Measurements from ENCODE around the gene DNAJC1. TPM values are rescaled to one million over a fixed set of nuclear protein-coding genes. Genes with fewer than 3 reads are reported as not detected.

DNAJC1 gene
- total and polyA plus RNA-seq, 2 donors (not counting 3 experiments of a cell fraction or from before 2014, with no cell fraction given): 11.2 to 19.7 TPM

DNA sequence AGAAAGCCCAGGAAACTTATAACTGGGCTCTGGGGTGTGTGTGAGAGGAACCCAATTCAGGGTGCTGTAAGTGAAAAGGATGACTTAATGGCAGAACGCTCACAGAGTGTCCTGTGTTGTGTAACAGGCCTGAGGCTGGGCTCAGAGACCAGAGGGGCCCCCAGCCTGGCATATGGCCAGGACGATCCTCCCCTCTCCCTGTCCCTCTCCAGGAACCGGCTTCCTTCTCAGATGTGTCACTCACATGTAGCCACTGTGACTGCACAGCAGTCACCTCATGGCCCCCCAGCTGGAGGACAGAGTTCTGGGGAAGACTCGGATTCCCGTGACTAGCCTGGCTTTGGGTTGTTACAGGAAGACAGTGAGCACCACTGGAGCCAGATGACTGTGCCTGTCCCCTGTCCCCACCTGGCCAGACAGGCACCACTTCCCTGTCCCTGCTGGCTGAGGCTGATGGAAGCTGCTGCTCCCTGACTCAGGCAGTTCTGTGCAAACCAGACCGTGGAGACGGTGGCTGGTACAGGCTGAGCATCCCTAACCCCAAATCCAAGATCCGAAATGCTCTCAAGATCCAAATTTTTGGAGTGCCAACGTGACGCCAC, 249.0 kb downstream of the DNAJC1 start:
- ChIA-PET POLR2A (no interaction called here), CTCF (no interaction called here)

More for the DNA sequence above, 249.0 kb downstream of the DNAJC1 start:
- no peak overlapping the region for H2AFZ ChIP-seq (ENCODE audit: low read depth, low read length)
- H3K79me2 ChIP-seq (ENCODE audit: control insufficient read depth, insufficient read depth, low read length): no peaks in the 10 kb centered on the region
- no TSS peak for BruUV-seq (replicated peaks)
- DNase-seq (ENCODE audit: low read depth, low spot score) (no peak), FAIRE-seq (no peak)
- H4K20me1 ChIP-seq (replicated peaks; ENCODE audit: control insufficient read depth, extremely low read depth, insufficient read depth, low read length): no peaks in the 10 kb centered on the region
- H3K27me3 ChIP-seq (ENCODE audit: control insufficient read depth in 2 of 2, insufficient read depth in 2 of 2, low read length in 2 of 2): no peaks in the 10 kb centered on the region
- TF ChIP-seq GATA2 (IDR thresholded peaks at IDR 0.05; ENCODE audit: insufficient read depth, insufficient read length, low read depth, low read length) (no peak), POLR2AphosphoS5 (IDR thresholded peaks at IDR 0.05; ENCODE audit: insufficient read depth, low read depth, low read length) (no peak), EZH2 (IDR thresholded peaks at IDR 0.05; ENCODE audit: borderline replicate concordance, low read depth, low read length, severe bottlenecking) (no peak), JUN (IDR thresholded peaks at IDR 0.05; ENCODE audit: borderline replicate concordance, insufficient read depth, insufficient read length, low read depth) (no peak), POLR2A (IDR thresholded peaks at IDR 0.05; ENCODE audit: low read depth, low read length) (no peak), FOS (IDR thresholded peaks at IDR 0.05; ENCODE audit: borderline replicate concordance, insufficient read depth, low read length) (no peak), MYC (IDR thresholded peaks at IDR 0.05; ENCODE audit: low read depth, low read length) (no peak)
- TF ChIP-seq, protein P1, sequence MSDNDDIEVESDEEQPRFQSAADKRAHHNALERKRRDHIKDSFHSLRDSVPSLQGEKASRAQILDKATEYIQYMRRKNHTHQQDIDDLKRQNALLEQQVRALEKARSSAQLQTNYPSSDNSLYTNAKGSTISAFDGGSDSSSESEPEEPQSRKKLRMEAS (IDR thresholded peaks at IDR 0.05; ENCODE audit: insufficient read depth, insufficient read length): no peak
- TF ChIP-seq, protein P2, sequence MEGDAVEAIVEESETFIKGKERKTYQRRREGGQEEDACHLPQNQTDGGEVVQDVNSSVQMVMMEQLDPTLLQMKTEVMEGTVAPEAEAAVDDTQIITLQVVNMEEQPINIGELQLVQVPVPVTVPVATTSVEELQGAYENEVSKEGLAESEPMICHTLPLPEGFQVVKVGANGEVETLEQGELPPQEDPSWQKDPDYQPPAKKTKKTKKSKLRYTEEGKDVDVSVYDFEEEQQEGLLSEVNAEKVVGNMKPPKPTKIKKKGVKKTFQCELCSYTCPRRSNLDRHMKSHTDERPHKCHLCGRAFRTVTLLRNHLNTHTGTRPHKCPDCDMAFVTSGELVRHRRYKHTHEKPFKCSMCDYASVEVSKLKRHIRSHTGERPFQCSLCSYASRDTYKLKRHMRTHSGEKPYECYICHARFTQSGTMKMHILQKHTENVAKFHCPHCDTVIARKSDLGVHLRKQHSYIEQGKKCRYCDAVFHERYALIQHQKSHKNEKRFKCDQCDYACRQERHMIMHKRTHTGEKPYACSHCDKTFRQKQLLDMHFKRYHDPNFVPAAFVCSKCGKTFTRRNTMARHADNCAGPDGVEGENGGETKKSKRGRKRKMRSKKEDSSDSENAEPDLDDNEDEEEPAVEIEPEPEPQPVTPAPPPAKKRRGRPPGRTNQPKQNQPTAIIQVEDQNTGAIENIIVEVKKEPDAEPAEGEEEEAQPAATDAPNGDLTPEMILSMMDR (IDR thresholded peaks at IDR 0.05; ENCODE audit: extremely low read depth in 1 of 2, insufficient read depth in 1 of 2, low read depth in 1 of 2, low read length in 2 of 2): no peak
- peaks cover 0 to 3% of the 10 kb centered on the region in 2 experiments for H3K36me3 ChIP-seq (ENCODE audit: control insufficient read depth in 2 of 2, extremely low read depth in 1 of 2, insufficient read depth in 2 of 2, low read length in 2 of 2)
- intact Hi-C loops (cut with micrococcal nuclease) (no loop called here), dilution Hi-C loops (cut with MboI; ENCODE audit: extremely low pct_ligation_motif_present, low sequenced_read_pairs) (no loop called here)
- no peak overlapping the region for H3K27ac ChIP-seq (ENCODE audit: insufficient read depth, low read depth, low read length)
- H3K9me3 ChIP-seq (replicated peaks; ENCODE audit: control insufficient read depth, insufficient read depth, low read length): no peaks in the 10 kb centered on the region
- H3K4me2 ChIP-seq (ENCODE audit: insufficient read depth, low read length): no peak overlapping the region
- H3K4me3 ChIP-seq (replicated peaks in 1 of 3; ENCODE audit: insufficient read depth in 1 of 3, low read depth in 1 of 3, low read length in 3 of 3): no peak overlapping the region
- H3K4me1 ChIP-seq (ENCODE audit: control insufficient read depth, extremely low read depth, insufficient read depth, low read length): no peaks in the 10 kb centered on the region
- no peak overlapping the region for H3K9ac ChIP-seq (replicated peaks; ENCODE audit: extremely low read depth, insufficient read depth, low read length)
- no peaks in the 10 kb centered on the region for H3K9me1 ChIP-seq (replicated peaks; ENCODE audit: control insufficient read depth, extremely low read depth, insufficient read depth, low read length)

Measured in endothelial cell of umbilical vein (primary cell).